HG02840 (cell line): Measurements from ENCODE around the gene NGEF.
"Not testable (repeated sequence)": the region's sequence is repeated elsewhere in the genome, so short reads cannot be mapped to it uniquely, and the experiment has no call there.

Experiments used
- ATAC-seq: cut with Tn5 transposase; IDR thresholded peaks from one replicate; pipeline ENCODE4 v1.9.1; 2021; ENCODE audit warnings: mild to moderate bottlenecking, moderate library complexity, moderate number of reproducible peaks; ENCODE audit not compliant: unreplicated experiment, low FRiP score

The NGEF gene

DNA sequence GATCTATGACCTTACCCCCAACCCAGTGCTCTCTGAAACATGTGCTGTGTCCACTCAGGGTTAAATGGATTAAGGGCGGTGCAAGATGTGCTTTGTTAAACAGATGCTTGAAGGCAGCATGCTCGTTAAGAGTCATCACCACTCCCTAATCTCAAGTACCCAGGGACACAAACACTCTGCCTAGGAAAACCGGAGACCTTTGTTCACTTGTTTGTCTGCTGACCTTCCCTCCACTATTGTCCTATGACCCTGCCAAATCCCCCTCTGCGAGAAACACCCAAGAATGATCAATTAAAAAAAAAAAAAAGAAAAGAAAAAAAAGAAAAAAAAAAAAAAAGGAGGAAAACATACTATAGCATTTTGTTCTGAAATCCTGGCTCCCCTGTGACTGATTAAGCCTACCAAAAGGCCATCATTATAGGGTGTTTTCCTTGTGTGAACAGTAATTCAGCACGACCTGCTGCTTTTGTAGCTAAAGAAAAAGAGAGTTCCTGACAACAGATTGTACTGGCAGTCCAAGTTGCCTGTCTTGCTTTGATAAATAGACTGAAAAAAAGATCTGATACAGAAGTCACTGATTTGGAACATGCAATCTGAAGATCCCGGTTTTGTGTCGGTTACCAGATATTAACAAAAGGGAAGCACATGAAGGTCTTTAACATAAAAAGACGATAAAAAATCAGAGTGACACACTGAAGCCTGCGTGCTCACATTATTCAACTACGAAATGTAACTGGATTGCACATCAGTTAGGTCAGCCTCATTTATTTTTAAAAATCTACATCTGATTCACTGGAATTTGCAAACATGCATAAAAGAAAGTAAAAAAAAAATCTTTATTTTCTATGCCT, 106.0 kb downstream of the NGEF start:
- ATAC-seq, result not testable (repeated sequence)

DNA sequence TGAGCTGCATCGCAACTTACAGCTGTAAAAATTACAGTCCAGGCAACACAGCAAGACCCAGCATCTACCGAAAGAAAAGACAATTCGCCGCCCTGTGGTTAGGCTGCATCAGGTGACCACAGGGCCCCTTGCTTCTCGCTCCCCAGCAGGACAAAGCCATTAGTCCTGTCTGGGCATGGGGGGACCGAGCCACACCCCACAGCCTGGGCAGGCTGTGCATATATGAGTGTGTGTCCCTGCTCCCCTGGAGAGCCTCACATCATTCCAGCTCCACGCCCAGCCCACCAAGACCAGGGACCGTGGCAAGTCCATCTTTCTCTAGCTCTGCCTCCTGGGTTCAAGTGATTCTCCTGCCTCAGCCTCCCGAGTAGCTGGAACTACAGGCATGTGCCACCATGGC, 109.1 kb downstream of the NGEF start:
- ATAC-seq, result no peak

DNA sequence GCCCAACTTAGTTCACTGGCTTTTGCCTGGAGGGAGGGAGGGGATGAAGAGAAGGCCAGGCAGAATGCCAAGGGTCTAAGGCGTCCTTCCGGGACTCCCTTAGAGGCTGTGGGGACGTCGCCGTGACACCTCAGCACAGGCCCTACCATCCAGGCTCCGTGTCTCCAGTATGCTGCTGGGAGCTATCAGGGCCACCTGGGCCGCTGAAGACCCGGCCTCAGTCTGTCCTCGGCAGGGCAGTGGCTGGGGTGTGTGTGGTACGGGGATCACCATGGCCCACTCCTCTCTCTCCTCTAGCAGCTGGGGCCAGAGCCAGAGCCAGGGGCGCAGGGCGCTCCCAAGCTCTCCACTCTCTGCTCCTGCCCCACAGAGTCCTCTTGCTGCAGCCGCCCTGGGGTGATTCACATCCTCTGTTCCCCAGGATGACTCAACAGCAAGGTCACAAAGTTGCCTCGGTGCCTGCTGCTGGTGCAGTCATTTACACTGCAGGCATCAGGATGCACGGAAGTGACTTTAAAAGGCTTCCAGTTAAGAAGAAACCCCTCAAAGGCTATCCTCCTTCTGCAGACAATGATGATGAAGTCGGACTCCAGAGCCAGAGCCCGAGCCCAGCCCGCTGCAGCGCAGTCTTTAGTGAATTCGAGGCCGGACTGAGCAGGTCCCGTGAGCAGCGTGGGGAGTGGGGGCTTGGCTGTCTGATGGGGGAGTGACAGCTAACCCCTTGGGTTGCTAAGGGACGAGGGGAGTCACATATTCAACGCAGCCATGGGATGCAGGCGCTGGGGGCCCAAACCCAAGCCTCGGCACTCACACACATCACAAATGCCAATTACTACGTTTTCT, 111.1 kb downstream of the NGEF start:
- no peak for ATAC-seq

DNA sequence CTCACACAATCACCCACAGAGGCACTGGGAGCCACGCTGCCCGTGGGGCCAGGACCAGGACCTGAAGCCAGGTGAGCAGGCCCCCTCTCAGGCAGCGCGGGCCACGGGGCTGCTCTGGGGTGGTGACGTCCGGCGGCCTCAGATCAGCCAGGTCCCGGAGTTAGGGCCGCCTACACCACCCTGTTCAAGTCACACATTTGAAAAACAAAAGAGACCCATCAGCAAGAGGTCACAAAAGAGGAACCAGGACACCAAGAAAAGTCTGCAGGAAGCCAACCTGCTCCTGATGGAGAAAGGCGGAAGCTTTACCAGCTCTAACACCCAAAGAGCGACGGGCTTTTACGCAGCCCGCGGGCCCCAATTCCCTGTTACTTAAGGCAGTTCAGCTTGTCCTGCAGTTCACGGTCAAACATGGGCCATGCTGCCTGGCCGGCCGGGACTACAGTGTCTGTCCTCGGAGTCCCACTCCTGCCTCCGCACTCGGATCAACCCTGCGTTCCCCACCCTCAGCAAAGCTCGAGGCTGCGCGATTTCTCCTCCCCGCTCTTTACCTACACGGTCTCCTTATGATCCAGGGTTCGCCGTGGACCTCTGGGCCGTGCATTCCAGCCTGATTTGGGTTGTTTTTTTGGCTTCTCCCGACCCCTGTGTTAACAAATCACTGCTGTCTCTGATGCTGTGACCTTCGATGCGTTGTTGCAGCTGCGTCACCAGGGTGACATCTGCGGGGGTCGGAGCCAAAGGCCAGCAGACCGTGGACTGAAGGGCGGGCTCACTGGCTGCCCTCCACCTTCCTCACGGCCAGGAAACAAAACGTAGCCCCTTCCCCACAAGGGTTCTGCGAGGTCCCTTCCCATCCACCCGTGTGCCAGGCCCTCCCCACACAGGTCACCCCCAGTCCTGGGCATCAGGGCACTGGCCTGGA, 112.0 kb downstream of the NGEF start:
- ATAC-seq, result no peak

DNA sequence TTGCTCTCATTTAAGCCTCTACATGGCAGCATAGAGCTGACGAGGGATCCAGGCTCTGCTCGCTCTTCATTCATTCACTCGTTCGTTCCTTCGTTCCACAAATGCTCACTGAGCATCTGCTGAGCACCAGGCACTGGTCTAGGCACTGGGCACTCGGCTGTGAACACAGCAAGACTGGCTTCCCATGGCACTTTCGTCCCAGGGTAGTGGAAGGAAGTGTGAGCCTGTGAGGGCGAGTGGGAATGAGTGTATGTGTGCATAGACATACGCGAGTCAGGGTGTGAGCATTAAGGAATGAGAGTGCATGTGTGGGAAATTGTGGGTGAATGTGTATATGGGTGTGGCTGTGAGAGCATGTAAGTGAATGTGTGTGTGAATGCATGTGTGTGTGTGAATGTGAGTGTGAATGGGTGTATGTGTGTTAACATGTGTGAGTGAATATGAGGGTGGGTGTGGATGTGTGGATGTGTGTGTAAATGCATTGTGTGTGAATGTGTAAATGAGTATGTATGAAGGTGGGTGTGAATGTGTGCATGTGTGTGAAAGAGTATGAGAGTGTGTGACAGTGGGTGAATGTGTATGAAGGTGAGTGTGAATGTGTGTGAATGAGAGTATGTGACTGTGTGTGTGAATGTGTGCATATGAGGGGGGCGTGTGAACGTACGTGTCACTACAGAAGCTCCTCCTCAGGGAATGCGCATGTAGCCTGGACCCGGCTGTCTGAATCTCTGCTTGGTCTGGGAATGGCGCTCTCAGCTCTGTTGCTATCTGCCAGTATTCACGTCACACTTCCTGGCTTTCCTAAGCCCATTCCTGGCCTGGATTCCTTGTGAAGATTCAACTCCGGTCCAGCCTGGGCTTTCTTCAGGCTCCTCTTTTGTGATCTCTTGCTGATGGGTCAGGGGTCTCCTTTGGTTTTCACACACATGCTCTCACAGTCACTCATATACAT, 114.2 kb downstream of the NGEF start:
- no peak for ATAC-seq

DNA sequence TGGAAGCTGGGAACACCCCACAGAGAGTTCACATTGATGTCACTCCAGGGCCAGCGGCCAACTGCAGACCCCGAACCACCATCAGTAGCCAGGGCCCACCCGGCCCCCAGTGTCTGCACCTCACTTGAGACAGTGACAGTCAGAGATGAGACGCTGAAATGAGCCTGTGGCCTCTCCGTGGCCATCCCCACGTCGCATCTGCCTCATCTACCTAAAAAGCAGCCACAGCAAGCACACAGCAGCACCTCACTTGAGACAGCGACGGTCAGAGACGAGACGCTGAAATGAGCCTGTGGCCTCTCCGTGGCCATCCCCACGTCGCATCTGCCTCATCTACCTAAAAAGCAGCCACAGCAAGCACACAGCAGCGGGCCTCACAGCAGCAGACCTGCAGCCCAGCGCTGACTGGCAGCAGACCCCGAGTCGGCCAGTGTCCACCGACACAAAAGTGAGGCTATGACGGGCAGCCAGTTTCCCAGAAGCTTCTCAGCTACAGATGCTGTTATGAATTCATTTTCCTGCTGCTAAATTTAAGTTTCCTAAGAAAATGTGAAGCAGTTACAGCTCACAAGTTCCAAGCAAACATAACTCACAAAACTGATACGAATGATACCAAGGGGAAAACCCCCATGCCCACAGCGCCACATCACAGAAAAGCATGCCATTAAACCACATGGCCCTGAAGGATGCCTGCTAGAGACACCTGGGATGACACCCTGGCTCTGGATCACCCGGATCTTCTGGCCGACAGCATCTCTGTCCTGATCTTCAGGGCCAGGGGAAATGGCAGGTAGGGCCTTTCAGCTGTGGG, 115.3 kb downstream of the NGEF start:
- no peak for ATAC-seq

DNA sequence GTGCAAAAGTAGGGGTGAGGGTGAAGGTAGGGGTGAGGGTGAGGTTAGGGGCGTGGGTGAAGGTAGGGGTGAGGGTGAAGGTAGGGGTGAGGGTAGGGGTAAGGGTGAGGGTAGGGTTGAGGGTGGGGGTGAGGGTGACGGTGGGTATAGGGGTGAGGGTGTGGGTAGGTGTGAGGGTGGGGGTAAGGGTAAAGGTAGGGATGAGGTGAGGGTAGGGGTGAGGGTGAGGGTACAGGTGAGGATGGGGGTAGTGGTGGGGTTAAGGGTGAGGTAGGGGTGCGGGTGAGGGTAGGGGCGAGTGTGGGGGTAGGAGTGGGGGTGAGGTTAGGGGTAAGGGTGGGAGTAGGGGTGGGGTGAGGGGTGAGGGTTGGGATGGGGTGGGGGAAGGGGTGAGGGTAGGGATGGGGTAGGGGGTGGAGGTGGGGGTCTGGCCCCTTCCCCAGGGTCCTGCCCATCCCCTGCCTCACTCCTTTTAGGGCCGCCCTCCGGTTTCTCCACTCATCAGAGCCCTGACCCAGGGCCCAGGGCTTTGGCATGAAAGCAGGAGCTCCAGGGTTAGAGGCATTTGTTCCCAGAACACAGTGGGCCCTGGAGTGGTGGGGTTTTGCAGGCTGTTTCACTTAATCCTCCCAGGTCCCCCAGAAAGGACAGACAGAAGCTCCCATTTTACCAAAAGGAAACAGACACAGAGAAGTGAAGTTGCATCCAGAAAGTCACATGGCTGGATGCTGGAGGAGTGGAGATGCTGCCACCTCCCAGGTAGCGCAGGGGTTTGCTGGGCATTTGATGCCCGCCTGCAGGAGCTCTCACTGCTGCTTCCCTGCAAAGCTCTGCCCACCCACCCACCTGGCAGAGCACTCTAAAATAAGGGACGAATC, 116.1 kb downstream of the NGEF start:
- no peak for ATAC-seq

DNA sequence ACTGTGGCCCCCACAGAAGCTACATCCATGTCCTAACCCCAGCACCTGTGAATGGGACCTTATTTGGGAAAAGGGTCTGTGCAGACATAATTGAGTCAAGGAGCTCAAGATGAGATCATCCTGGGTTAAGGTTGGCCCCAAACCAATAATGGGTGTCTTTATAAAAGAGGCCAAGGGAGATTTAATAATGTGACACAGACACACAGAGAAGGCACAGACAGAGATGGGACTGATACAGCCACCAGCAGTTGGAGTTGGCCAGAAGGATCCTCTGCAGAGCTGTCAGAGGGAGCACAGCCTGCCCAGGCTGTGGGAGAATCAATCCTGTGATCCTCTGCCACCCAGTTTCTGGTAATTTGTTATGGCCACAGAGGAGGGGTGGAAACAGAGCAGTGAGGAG, 116.9 kb downstream of the NGEF start:
- no peak for ATAC-seq

DNA sequence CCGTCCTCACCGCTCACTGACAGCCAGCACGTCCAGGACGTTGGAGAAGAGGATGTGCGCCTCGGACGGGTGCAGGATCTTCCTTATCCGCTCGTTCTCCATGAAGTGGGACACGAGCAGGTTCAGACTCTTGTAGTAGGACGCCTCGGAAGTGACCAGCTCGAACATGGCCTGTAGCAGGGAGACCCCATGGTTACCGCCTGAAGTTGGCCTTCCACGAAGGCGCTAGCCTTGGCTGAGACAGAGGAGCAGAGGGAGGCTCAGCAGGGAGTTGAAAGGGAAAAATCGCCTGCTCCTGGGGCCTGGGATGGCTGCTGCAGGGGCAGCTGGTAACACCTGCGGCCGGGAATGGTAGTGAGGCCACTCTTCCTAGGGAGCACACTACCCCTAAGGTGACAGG, 118.3 kb downstream of the NGEF start:
- no peak for ATAC-seq

DNA sequence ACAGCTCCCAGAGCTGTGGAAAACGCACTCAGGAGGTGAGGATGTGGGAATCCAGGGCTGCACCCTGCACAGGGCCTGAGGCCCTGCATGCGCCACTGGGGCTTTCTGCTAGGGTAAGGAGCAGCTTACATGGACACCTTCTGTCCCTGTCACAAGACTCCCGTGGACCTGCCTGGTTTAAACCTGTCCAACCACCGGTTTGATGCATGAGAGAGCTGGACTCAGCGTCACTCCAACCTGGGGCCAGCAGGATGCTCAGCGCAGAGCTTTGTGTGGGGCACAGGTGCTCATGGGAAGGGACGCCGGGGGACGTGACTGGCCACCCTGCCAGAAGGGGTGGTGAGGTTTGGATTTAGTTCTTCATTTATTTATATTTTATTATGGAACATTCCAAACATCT, 118.8 kb downstream of the NGEF start:
- ATAC-seq, result no peak

DNA sequence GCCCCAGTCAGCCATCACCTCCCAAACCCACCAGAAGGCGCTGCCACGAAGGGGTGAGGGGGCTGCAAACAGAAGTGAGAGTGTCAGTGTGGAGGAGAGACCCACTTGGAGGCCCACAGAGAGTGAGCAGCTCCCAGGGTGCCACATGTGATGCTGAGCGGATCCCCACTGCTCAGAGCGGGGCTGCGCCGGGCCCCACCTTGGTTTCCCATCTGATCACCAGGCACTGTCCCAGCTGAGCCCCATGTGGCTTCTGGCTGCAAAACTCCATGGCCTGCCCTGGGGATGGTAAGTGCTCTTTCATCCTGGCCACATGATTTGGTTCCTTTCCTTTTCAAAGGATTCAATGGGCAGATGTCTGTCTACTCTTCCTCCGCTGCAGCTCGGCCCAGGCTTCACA, 119.2 kb downstream of the NGEF start:
- ATAC-seq, result no peak

DNA sequence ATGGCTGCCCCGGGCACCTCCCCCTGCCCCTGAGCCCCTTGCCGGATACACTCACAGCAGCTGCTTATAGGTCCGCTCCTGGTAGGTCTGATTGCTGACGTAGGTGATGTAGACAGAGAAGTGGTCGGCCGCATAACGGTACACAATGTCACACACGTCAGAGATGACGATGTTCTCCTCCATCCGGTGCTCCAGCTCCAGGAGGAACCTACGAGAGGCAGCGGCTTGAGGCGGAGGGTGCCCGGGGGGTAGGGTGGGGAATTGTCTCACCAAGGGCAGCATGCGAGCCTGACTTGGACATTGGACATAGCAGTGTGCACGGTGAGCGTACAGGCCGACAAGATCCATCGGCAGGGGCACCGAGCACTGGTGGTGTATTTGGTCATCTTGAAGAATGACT, 120.2 kb downstream of the NGEF start:
- no peak for ATAC-seq

DNA sequence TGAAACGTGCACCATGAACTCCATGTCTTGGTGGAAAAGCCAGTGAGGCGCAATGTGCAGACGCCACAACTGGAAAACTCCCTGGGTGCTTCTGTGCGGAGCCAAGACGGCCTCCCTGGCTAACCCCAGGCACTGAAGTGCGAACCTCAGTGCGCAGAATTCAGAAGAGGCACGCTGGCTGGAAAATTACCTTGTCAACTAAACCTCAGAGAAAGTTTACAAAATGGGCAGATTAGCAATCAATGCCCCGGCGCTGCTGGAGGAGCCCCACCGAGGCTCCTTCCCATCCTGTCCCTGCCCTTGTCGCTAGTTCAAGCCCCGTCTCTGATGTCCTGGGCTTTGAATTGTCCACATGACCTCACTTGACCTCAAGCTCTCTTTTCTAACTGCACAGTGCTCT, 120.8 kb downstream of the NGEF start:
- ATAC-seq, result no peak

DNA sequence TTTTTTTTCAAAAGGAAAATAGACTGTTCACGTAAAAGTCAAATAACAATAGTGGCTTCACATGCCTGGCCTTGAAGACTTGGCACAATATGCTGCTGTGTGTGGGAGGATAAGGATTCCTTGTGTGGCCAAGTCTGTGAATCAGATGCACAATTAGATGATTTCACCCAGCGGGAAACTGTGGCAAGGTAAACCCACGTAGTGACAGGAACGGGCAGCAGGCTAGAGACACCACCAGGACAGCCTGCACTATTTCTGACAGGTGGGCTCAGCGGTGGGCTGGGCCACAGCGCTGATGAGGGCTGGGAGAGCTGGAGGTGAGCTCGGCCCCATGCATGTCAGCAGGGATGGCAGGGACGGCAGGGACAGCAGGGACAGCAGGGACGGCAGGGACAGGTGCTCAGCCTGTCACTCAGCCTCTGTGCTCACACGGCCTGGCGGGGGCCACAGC, 121.4 kb downstream of the NGEF start:
- no peak for ATAC-seq

DNA sequence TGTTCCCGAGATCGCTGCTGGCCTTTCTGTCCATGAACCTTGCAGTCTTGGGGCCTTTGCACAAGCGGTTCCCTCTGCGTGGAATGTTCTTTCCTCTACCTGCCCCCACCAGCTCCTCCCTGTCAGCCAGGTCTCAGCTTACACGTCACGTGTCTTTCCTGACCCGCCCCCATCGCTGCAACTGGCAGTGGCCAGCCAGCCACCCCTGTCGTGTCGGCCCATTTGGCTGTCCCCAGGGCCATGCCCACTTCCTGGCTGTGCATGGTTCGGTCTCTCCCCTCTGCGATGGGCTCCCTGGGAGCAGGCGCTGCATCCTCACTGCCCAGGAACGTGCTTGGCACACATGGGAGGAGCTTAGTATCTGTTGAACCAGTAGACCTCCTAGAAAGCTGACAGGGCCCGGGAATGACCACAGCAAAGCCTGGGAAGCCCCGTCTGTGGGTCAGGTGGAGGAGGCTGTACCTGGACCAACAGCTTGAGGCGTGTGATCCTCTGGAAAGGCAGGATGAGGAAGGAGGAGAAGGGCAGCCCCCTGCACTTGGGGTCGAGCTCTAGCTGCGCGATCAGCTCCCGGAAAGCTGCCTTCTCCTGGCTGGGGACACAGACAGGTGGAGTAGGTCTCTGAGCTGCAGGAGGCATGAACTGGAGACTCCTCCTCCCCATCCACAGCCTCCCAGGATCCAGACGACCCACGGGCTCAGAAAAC, 122.0 kb downstream of the NGEF start:
- no peak for ATAC-seq

DNA sequence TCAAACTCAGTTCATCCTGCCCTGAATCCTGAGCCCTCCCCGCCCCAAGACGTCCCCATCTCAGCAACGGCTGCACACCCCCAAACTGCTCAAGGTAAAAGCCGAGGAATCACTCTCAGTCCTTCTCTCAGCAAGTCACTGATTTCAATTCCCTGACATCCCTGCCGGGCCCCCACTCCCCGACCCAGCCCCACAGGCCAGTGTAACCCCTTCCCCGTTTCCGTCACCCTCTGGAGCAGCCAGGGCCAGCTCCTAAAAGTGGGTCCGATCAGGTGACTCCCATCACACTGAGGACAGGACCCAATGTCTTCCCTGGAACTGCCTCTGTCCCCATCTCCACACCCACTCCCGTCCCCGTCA, 122.5 kb downstream of the NGEF start:
- ATAC-seq, result no peak

DNA sequence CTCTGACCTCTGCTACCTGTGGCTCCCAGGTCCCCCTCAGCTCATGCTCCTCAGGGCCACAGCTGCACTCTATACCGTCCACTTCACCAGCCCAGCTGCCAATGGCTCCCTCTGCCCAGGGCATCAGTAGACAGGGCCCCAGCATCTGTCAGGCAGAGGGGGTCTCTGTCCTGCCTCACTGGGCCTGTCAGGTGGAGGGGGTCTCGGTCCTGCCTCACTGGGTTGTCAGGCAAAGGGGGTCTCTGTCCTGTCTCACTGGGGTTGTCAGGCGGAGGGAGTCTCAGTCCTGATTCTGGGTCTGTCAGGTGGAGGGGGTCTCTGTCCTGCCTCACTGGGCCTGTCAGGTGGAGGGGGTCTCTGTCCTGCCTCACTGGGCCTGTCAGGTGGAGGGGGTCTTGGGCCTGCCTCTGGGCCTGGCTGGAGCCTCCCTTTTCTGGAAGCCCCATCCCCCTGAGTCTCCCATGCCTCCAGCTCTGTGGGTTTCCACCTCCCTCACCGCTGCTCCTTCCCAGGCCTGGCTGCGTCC, 123.1 kb downstream of the NGEF start:
- ATAC-seq, result no peak
